ENCODE results near the gene DCAF15. TPM values are rescaled to one million over a fixed set of nuclear protein-coding genes. Genes with fewer than 3 reads are reported as not detected.
A peak's percentile ranks its signal among the peaks of the same experiment; 100 is the strongest.
"Not testable (repeated sequence)": the region's sequence is repeated elsewhere in the genome, so short reads cannot be mapped to it uniquely, and the experiment has no call there.

The DCAF15 gene
- polyA plus RNA-seq, 12 donors: 13.7 to 25.4 (median 17.0) TPM; not detected in 1

- no peak for DNase-seq
These were observed 7.0 kb downstream of the DCAF15 start for GRCh38 chr19:13959141-13959961.

- DNase-seq: no peak
These were observed 7.9 kb downstream of the DCAF15 start for GRCh38 chr19:13959962-13960862.

DNA sequence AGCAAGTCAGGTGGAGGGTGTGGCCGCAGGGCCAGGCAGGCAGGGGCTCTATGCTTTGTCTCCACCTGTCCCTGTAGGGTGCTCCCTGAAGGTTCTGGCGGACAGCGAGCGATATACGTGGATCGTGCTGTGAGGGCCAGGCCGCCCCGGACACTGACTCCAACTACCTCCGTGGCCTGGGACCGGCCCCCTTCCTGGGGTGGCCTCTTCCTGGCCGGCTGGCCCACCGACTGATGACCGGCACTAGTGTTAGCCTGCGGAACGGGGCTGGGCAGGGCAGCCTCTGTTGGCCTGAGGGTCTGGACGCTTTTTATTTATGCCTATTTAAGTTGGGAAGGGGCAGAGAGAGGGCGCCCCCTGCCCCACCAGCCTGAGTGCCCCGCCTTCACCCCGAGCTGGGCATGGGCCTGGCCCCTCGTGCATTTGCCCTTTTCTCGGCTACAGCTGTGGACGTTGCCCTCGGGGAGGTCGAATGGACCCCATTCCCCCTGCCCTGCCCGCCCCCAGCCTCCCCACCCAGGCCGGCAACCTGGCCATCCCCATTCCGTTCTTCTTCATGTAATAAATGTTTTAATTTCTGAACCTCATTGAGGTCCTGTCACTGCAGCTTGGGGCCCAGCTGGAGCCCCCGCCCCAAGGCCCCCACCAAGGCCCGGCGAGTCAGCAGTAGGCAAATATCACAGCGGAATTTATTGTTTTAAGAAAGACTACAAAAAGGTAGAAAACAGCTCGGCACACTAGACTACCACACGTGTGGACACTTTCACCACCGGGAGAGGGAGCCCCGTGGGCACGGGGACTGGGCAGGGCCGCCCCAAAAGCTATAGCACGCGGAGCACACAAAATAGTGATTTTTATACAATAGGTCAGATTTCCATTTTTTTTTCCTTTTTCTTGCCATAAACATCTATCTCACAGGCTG, 8.8 kb downstream of the DCAF15 start:
- no peak for DNase-seq

DNA sequence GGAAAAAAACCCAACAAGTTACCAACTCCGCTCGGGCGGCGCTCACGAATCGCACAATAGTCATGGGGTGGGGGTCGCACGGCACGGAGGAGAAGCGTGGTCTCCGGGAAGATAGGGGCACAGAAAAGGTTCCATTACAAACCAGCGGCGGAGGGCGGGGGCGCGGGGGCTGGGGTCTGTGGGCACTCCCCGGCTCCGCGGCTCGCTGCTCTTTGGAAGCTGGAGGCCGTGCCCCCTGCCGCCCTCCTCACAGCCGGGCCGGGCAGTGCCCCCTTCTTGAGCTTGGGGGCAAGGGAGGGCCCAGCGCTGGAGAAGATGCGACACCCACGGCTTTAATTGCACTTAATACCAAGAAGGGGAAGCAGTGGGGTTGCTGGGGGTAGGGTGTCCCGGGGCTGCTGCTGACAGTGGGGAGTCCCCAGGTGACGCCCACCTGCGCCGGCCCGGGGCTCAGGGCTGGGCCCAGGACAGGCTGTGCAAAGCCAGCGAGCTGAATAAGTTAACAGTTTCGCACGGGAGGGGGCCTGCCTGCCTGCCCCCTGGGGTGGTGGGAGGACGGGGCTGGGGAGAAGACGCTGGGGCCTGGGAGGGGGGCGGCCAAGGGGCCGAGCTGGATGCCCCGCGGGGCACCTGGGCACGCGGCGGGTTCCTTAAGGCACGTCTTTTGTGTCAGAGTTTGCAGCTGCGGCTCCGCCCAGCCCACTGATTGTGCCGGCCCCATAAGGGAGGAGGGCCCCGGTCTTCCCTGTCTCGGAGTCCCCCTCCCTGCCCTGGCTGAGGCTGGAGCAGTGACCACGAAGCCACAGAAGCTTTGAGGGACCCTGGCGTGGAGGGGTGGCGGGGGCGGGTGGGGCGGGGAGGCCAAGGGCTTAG, 9.8 kb downstream of the DCAF15 start:
- no peak for DNase-seq

DNA sequence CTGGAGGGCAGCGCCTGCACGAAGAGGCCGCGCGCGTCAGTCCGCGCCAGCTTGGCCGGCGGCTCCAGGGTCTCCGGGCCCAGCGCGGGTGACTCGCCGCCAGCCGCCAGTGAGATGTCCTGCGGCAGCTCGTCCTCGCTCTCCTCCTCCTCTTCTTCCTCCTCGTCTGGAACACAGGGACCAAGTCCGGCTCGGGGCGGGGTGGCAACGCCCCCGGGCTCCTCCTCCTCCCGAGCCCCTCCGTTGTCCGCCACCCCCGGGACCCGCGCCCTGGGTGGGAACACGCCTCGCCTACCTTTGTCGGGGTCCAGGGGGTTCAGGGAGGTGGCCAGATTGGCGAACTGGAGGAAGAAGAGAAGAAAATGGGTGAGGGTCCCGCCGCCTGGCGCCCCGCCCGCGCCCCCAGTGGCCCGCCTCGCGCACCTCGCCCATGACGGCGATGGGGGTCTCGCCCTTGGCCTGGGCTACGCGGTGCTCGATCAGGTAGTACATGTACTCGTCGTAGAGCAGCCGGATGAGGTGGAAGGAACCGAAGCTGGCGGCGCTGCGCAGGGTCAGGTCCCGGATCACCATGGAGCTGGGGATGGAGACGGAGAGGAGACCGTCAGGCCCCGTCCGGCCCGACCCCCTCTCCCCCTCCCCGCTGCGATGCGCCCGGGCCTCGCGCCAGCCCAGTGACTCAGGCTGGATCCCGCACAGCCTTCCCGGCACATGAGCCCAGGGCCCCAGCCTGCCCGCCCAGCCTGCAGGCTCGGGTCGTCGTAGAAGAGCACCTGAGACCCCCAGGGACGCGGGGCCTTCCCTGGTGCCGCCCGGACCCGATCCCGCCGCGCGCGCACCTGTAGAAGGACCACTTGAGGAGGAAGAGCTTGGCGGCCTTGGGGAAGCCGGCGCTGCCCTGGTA, 10.6 kb downstream of the DCAF15 start:
- peak; percentile 63 for DNase-seq

DNA sequence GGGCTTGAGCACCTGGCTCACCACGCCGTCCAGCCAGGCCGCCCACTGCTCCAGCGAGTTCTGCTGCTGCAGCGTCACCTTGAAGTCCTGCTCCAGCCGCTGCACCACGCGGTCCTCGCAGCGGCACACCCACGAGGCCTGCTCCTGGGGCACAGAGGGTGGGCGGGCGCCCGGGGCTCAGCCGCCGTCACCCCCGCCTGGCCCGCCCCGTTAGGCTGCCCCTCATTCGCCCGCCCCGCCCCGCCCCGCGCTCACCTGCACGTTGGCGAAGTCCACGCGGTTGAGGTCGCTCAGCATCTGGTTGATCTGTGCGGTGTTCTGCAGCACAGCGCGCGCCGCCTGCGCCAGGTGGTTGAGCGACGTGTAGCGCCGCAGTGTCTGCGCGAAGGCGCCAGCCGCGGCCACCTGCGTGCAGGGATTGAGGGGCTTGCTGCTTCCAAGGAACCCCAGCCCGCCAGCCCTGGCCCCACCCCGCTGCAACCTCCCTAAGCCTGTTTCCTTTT, 11.3 kb downstream of the DCAF15 start:
- no peak for DNase-seq

GRCh38 chr19:13964776-13965175, 12.5 kb downstream of the DCAF15 start:
- DNase-seq: no peak

DNA sequence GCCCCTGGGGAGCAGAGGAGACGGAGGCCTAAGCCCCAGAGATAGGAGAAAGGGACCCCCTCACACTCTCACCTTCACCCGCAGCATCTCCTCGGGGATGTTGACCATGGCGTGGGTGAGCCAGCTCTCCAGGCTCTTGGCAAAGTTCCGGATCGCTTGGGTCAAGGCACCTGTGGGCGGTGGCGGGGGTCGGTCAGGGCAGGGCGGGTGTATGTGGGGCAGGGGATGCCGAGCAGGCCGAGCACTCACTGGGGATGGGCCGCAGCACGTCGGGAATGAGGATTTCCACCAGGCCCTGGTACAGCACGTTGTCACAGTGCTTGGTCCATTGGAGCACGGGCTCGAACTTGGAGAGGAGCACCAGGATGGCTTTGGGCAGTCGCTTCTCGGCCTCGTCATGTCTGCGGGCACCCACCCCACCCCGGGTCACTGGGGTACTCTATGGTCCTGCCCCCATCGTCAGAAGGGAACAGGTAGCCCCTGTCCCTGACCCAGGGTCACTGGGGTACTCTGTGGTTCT, 13.1 kb downstream of the DCAF15 start:
- no peak for DNase-seq

- no peak for DNase-seq
These were observed 13.8 kb downstream of the DCAF15 start for GRCh38 chr19:13965926-13966683.

DNA sequence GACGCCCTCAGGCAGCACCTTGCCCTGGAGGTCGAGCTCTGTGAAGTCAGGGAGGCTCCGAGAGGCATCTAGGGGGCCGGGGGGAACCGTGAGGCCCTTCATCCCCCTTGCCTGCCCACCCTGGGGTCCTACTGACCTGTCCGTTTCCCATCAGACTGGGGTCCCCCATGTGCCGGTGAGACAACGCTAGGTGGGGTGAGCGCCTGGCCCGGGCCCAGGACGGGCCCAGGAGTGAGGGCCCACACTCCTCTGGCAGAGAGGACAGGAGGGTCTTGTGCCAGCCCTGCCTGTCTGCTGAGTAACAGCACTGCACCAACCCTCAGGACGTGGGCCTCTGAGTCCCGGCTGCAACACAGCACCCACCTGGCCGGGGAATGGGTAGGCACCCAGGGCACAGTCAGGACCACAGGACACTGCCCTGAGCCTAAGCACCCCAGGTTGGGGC, 14.4 kb downstream of the DCAF15 start:
- no peak for DNase-seq

DNA sequence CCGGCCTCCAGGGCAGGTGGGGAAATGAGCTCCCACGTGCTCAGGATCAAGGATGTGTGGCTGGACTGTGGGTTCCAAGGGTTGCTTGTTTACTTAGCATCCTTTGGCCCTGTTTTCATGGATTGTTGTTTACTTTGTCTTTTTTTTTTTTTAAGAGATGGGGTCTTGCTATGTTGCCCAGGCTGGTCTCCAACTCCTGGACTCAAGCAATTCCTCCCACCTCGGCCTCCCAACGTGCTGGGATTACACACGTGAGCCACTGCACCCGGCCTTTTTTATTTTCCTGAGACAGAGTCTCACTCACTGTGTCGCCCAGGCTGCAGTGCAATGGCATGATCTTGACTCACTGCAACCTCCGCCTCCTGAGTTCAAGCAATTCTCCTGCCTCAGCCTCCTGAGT, 14.9 kb downstream of the DCAF15 start:
- not testable (repeated sequence) for DNase-seq

GRCh38 chr19:13968383-13968935, 16.1 kb downstream of the DCAF15 start:
- DNase-seq: no peak

GRCh38 chr19:13968999-13969398, 16.7 kb downstream of the DCAF15 start:
- DNase-seq: no peak

DNA sequence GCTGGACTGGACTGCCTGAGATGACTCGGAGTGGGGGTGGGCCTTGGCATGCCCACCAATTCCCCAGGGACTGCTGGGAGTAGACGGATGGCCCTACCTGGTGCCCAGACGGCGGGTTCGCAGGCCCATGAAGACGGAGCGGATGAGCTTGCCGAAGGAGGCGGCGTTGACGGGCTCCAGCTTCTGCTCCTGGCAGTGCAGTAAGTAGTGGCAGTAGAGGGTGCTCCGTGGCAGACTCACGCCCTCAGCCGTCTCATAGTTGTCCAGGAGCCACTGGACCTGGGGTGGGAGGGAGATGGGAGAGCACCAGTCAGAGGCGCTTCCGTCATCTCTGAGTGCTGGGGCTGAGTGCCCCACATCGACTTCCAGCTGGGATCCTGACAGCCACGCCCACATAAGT, 17.6 kb downstream of the DCAF15 start:
- DNase-seq: no peak

- not testable (repeated sequence) for DNase-seq
These were observed 19.6 kb downstream of the DCAF15 start for GRCh38 chr19:13971868-13972267.

DNA sequence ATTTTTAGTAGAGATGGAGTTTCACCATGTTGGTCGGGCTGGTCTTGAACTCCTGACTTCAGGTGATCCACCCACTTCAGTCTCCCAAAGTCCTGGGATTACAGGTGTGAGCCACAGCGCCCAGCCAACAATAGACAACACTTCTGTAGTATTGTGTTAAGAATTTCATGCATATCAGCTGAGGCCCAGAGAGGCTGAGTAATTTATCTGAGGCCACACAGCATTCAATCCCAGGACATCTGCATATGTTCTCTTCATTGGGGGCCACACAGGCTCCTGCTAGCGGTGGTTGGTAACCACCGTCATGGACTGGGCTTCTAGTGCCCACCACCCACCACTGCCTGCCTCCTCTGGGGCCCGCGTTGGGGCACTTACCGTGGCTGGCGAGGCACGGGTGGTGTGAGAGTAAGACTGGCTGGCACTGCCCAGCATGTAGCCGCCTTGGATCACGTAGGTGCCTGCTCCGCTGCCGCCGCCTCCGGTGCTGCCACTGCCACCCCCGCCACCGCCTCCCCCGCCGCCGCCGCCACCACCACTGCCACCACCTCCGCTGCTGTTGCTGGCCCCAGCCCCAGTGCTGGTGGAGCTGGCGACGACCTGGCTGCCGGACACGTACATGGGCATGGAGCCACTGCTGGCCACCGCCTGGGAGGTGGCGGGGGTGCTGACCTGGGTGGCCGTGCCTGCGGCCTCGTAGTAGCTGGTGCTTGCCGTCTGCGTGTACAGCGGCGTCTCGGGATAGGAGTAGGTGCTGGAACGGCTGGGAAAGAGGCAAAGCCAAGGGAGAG, 20.3 kb downstream of the DCAF15 start:
- DNase-seq: no peak

- not testable (repeated sequence) for DNase-seq
These were observed 21.2 kb downstream of the DCAF15 start for GRCh38 chr19:13973479-13973878.
